ENCODE data around the gene RAI1.

- TF ChIP-seq EZH2 (IDR thresholded peaks at IDR 0.05) (no peak), POLR2AphosphoS5 (IDR thresholded peaks at IDR 0.05; ENCODE audit: borderline replicate concordance, low read depth, low read length) (no peak; the same call in 1 of the 2 replicates), FOXP2 (optimal IDR thresholded peaks at IDR 0.05; ENCODE audit: control extremely low read depth, extremely low read length, insufficient read depth) (no peak)
Measured at GRCh38 chr17:17810895-17811248, 129.6 kb downstream of the RAI1 start.
